Measurements from ENCODE around the gene SLC7A10. TPM values are rescaled to one million over a fixed set of nuclear protein-coding genes. Genes with fewer than 3 reads are reported as not detected.

Gene SLC7A10
- polyA plus RNA-seq, 1 donor = 20.9 TPM

GRCh38 chr19:33267706-33268105 lies 42.1 kb upstream of the SLC7A10 start:
- no CpG with 5 or more reads among the region's 14 CpGs for WGBS (ENCODE audit: insufficient coverage, low lambda C conversion rate)
- Histone ChIP-seq H3K4me1 (ENCODE audit: control insufficient read depth, insufficient read depth, low read length) (peaks cover 4% of the 10 kb centered on the region), H3K27me3 (ENCODE audit: control insufficient read depth, insufficient read depth, low read length) (no peaks in the 10 kb centered on the region), H3K9me3 (ENCODE audit: control insufficient read depth, low read depth, low read length) (no peaks in the 10 kb centered on the region), H3K27ac (ENCODE audit: low read length) (no peak overlapping the region), H3K36me3 (ENCODE audit: control insufficient read depth, insufficient read depth, low read length) (no peaks in the 10 kb centered on the region), H3K4me3 (ENCODE audit: low read length) (no peak overlapping the region)
- DNase-seq = no peak

GRCh38 chr19:33266974-33267484 lies 41.4 kb upstream of the SLC7A10 start:
- no peak for DNase-seq
- no peaks in the 10 kb centered on the region for H3K27me3 ChIP-seq (ENCODE audit: control insufficient read depth, insufficient read depth, low read length)
- no peak overlapping the region for H3K27ac ChIP-seq (ENCODE audit: low read length)
- H3K4me1 ChIP-seq (ENCODE audit: control insufficient read depth, insufficient read depth, low read length) = peaks cover 4% of the 10 kb centered on the region
- no peaks in the 10 kb centered on the region for H3K9me3 ChIP-seq (ENCODE audit: control insufficient read depth, low read depth, low read length)
- H3K36me3 ChIP-seq (ENCODE audit: control insufficient read depth, insufficient read depth, low read length) = no peaks in the 10 kb centered on the region
- no peak overlapping the region for H3K4me3 ChIP-seq (ENCODE audit: low read length)
- no CpG with 5 or more reads among the region's 20 CpGs for WGBS (ENCODE audit: insufficient coverage, low lambda C conversion rate)

DNA sequence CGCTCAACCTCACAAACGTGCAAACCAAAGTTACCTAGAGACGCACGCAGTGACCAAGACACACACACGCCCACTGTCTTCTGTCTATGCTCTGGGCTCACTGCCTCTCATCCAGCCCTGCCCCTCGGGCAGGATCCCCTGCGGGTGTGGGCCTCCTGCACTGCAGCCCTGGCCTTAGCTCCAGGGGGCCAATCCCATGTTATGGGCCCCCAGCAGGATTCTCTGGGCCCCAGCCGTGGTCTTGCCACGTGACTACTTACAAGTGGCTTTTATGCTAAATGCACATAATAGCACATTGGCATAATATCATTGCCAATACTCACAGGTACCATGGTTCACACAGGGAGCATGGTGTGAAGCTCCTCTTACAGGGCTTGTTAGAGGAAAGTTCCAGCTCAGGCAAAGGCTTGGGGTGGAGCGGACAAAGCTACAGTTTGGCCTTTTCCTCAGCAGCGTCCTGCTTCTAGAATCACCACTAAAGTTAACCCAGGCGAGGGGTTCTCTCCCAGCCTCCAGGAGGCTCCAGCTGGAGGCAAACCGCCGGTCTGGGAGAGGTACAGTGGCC lies 39.3 kb upstream of the SLC7A10 start:
- no peak for DNase-seq
- Histone ChIP-seq H3K4me1 (ENCODE audit: control insufficient read depth, insufficient read depth, low read length) (peaks cover 4% of the 10 kb centered on the region), H3K27me3 (ENCODE audit: control insufficient read depth, insufficient read depth, low read length) (no peaks in the 10 kb centered on the region), H3K4me3 (ENCODE audit: low read length) (no peak overlapping the region), H3K36me3 (ENCODE audit: control insufficient read depth, insufficient read depth, low read length) (no peaks in the 10 kb centered on the region), H3K9me3 (ENCODE audit: control insufficient read depth, low read depth, low read length) (no peaks in the 10 kb centered on the region), H3K27ac (ENCODE audit: low read length) (no peak overlapping the region)
- no CpG with 5 or more reads among the region's 14 CpGs for WGBS (ENCODE audit: insufficient coverage, low lambda C conversion rate)

- no peaks in the 10 kb centered on the region for H3K27me3 ChIP-seq (ENCODE audit: control insufficient read depth, insufficient read depth, low read length)
- no peak overlapping the region for H3K4me3 ChIP-seq (ENCODE audit: low read length)
- no peaks in the 10 kb centered on the region for H3K9me3 ChIP-seq (ENCODE audit: control insufficient read depth, low read depth, low read length)
- WGBS (ENCODE audit: insufficient coverage, low lambda C conversion rate) = 100% methylated on average over 1 of the region's 25 CpGs
- DNase-seq = no peak
- H3K36me3 ChIP-seq (ENCODE audit: control insufficient read depth, insufficient read depth, low read length) = no peaks in the 10 kb centered on the region
- H3K27ac ChIP-seq (ENCODE audit: low read length) = no peak overlapping the region
- H3K4me1 ChIP-seq (ENCODE audit: control insufficient read depth, insufficient read depth, low read length) = peaks cover 4% of the 10 kb centered on the region
Measured at GRCh38 chr19:33263325-33264023, 37.8 kb upstream of the SLC7A10 start.

DNA sequence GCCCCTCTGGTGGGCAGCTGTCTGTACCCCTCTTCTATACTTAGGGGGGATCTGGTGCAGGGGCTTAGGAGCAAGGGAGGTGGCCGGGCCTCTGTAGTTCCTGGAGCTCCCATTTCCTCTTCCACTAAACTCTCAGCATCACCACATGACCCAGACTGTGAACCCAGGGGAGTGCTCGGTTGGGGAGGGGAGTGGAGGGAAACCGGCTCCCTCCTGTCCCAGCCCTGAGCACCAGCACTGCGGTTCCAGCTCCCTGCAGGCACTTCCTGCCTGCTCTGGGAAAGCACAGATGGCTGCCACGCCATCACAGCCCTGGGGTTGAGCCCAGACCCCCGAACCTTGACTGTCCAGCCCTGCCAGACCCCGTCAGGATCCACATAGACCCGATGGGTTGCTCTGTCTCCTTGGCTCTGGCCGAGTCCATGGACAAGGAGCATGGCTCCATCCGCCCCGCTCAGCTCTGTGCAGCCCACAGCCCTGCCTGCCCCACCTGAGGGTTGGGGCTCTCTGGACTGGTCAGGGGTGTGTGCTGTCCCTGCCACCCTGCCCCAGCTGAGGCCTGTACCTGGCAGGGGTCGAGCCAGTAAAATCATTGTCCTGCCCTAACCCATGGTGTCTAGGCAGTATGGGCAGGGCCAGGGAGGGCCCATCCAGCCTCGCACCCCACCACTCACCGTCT lies 36.0 kb upstream of the SLC7A10 start:
- H3K4me3 ChIP-seq (ENCODE audit: low read length) = no peak overlapping the region
- peaks cover 2% of the 10 kb centered on the region for H3K9me3 ChIP-seq (ENCODE audit: control insufficient read depth, low read depth, low read length)
- H3K27me3 ChIP-seq (ENCODE audit: control insufficient read depth, insufficient read depth, low read length) = no peaks in the 10 kb centered on the region
- H3K36me3 ChIP-seq (ENCODE audit: control insufficient read depth, insufficient read depth, low read length) = no peaks in the 10 kb centered on the region
- no peak overlapping the region for H3K27ac ChIP-seq (ENCODE audit: low read length)
- no peak for DNase-seq
- H3K4me1 ChIP-seq (ENCODE audit: control insufficient read depth, insufficient read depth, low read length) = no peaks in the 10 kb centered on the region
- WGBS (ENCODE audit: insufficient coverage, low lambda C conversion rate) = 86% methylated on average over 1 of the region's 14 CpGs

- WGBS (ENCODE audit: insufficient coverage, low lambda C conversion rate) = no CpG with 5 or more reads among the region's 24 CpGs
- Histone ChIP-seq H3K27ac (ENCODE audit: low read length) (no peak overlapping the region), H3K9me3 (ENCODE audit: control insufficient read depth, low read depth, low read length) (peaks cover 2% of the 10 kb centered on the region)
Measured at GRCh38 chr19:33260628-33261418, 35.2 kb upstream of the SLC7A10 start.

DNA sequence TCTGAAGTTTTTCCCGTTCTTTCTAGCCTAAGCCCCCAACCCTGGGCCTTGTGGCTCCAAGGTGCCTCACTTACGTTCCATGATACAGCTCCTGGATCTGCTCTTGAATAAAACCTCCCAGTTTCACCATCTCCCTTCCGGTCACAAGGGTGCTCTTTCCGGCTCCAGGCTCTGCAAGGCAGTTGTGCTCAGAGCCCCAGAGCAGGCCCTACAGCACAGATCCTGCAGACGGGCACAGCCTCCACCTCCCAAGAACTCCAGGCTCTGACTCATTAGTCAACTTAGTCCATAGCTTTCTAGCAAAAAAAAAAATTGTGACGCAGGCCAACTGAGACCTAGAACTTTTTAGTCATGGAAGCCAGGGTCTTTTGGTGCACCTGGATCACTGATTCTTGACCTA lies 33.9 kb upstream of the SLC7A10 start:
- Histone ChIP-seq H3K27me3 (ENCODE audit: control insufficient read depth, insufficient read depth, low read length) (no peaks in the 10 kb centered on the region), H3K4me1 (ENCODE audit: control insufficient read depth, insufficient read depth, low read length) (no peaks in the 10 kb centered on the region), H3K9me3 (ENCODE audit: control insufficient read depth, low read depth, low read length) (peaks cover 2% of the 10 kb centered on the region), H3K36me3 (ENCODE audit: control insufficient read depth, insufficient read depth, low read length) (no peaks in the 10 kb centered on the region), H3K4me3 (ENCODE audit: low read length) (no peak overlapping the region), H3K27ac (ENCODE audit: low read length) (no peak overlapping the region)
- WGBS (ENCODE audit: insufficient coverage, low lambda C conversion rate) = 100% methylated on average over 1 of the region's 6 CpGs
- no peak for DNase-seq

More at GRCh38 chr19:33260628-33261418, 35.2 kb upstream of the SLC7A10 start:
- no peak for DNase-seq
- no peaks in the 10 kb centered on the region for H3K4me1 ChIP-seq (ENCODE audit: control insufficient read depth, insufficient read depth, low read length)
- no peaks in the 10 kb centered on the region for H3K36me3 ChIP-seq (ENCODE audit: control insufficient read depth, insufficient read depth, low read length)
- no peaks in the 10 kb centered on the region for H3K27me3 ChIP-seq (ENCODE audit: control insufficient read depth, insufficient read depth, low read length)
- H3K4me3 ChIP-seq (ENCODE audit: low read length) = no peak overlapping the region

- Histone ChIP-seq H3K4me3 (ENCODE audit: low read length) (no peak overlapping the region), H3K9me3 (ENCODE audit: control insufficient read depth, low read depth, low read length) (peaks cover 2% of the 10 kb centered on the region), H3K27ac (ENCODE audit: low read length) (no peak overlapping the region), H3K4me1 (ENCODE audit: control insufficient read depth, insufficient read depth, low read length) (no peaks in the 10 kb centered on the region), H3K36me3 (ENCODE audit: control insufficient read depth, insufficient read depth, low read length) (no peaks in the 10 kb centered on the region), H3K27me3 (ENCODE audit: control insufficient read depth, insufficient read depth, low read length) (no peaks in the 10 kb centered on the region)
- DNase-seq = no peak
- WGBS (ENCODE audit: insufficient coverage, low lambda C conversion rate) = no CpG with 5 or more reads among the region's 2 CpGs
Measured at GRCh38 chr19:33257828-33258227, 32.2 kb upstream of the SLC7A10 start.

DNA sequence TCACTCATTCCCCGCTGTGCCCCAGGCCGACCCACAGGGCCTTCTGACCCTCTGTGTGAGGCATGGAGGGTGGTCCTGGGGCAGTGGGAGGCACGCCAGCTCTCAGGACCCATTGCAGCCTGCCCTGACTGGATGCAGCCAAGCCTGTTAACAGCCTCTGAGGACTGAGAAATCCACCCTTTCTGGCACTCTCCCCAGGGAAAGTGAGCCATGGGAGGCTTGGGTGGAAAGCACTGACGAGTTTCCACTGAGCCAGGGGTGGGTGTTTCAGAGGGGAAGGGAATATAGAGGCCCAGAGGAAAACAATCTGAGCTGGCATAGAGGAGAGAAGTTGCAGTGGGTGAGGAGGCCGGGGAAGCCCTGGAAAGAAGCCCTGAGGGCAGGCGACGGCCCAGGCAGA lies 30.6 kb upstream of the SLC7A10 start:
- no peaks in the 10 kb centered on the region for H3K27me3 ChIP-seq (ENCODE audit: control insufficient read depth, insufficient read depth, low read length)
- H3K9me3 ChIP-seq (ENCODE audit: control insufficient read depth, low read depth, low read length) = peaks cover 2% of the 10 kb centered on the region
- no peaks in the 10 kb centered on the region for H3K36me3 ChIP-seq (ENCODE audit: control insufficient read depth, insufficient read depth, low read length)
- no peak for DNase-seq
- no peak overlapping the region for H3K4me3 ChIP-seq (ENCODE audit: low read length)
- no peaks in the 10 kb centered on the region for H3K4me1 ChIP-seq (ENCODE audit: control insufficient read depth, insufficient read depth, low read length)
- H3K27ac ChIP-seq (ENCODE audit: low read length) = no peak overlapping the region
- WGBS (ENCODE audit: insufficient coverage, low lambda C conversion rate) = no CpG with 5 or more reads among the region's 7 CpGs

GRCh38 chr19:33255781-33256180 lies 30.1 kb upstream of the SLC7A10 start:
- whole genome bisulfite sequencing (ENCODE audit: insufficient coverage, low lambda C conversion rate) = 100% methylated on average over 1 of the region's 7 CpGs
- Histone ChIP-seq H3K27me3 (ENCODE audit: control insufficient read depth, insufficient read depth, low read length) (no peaks in the 10 kb centered on the region), H3K9me3 (ENCODE audit: control insufficient read depth, low read depth, low read length) (peaks cover 2% of the 10 kb centered on the region), H3K4me3 (ENCODE audit: low read length) (no peak overlapping the region), H3K27ac (ENCODE audit: low read length) (no peak overlapping the region), H3K4me1 (ENCODE audit: control insufficient read depth, insufficient read depth, low read length) (no peaks in the 10 kb centered on the region), H3K36me3 (ENCODE audit: control insufficient read depth, insufficient read depth, low read length) (no peaks in the 10 kb centered on the region)
- DNase-seq = no peak

Data from large intestine (tissue), 3 donors.